ENCODE measurements around the gene RAB3IL1.
A peak's percentile ranks its signal among the peaks of the same experiment; 100 is the strongest.
"Not testable (repeated sequence)": the region's sequence is repeated elsewhere in the genome, so short reads cannot be mapped to it uniquely, and the experiment has no call there.

RAB3IL1 gene

GRCh38 chr11:61882879-61883278 is 34.5 kb downstream of the RAB3IL1 start:
- DNase-seq, result no peak

- DNase-seq, result not testable (repeated sequence)
Observed at GRCh38 chr11:61882267-61882666, 35.1 kb downstream of the RAB3IL1 start.

- DNase-seq, result no peak
Observed at GRCh38 chr11:61881397-61881796, 36.0 kb downstream of the RAB3IL1 start.

GRCh38 chr11:61880454-61880853 is 36.9 kb downstream of the RAB3IL1 start:
- DNase-seq, result no peak

- DNase-seq, result no peak
Observed at GRCh38 chr11:61880031-61880430, 37.3 kb downstream of the RAB3IL1 start.

GRCh38 chr11:61879152-61879551 is 38.2 kb downstream of the RAB3IL1 start:
- no peak for DNase-seq

GRCh38 chr11:61875698-61876097 is 41.7 kb downstream of the RAB3IL1 start:
- DNase-seq, result no peak

GRCh38 chr11:61874853-61875252 is 42.5 kb downstream of the RAB3IL1 start:
- DNase-seq, result no peak

GRCh38 chr11:61874377-61874809 is 43.0 kb downstream of the RAB3IL1 start:
- no peak for DNase-seq

GRCh38 chr11:61873588-61874376 is 43.6 kb downstream of the RAB3IL1 start:
- DNase-seq, result no peak

GRCh38 chr11:61872935-61873565 is 44.3 kb downstream of the RAB3IL1 start:
- no peak for DNase-seq

- DNase-seq, result peak in 3 of 4 experiments; percentile 14 to 23 (median 15)
Observed at GRCh38 chr11:61871158-61871597, 46.2 kb downstream of the RAB3IL1 start.

GRCh38 chr11:61870541-61871031 is 46.8 kb downstream of the RAB3IL1 start:
- no peak for DNase-seq

- no peak for DNase-seq
Observed at GRCh38 chr11:61869708-61870451, 47.5 kb downstream of the RAB3IL1 start.

- no peak for DNase-seq
Observed at GRCh38 chr11:61869429-61869707, 48.0 kb downstream of the RAB3IL1 start.

GRCh38 chr11:61868571-61869428 is 48.6 kb downstream of the RAB3IL1 start:
- no peak for DNase-seq

GRCh38 chr11:61866958-61867343 is 50.4 kb downstream of the RAB3IL1 start:
- DNase-seq, result no peak

GRCh38 chr11:61866231-61866957 is 51.0 kb downstream of the RAB3IL1 start:
- no peak for DNase-seq

- DNase-seq, result no peak
Observed at GRCh38 chr11:61864814-61865775, 52.3 kb downstream of the RAB3IL1 start.

- no peak for DNase-seq
Observed at GRCh38 chr11:61863548-61864081, 53.8 kb downstream of the RAB3IL1 start.
